SK-N-SH treated with all-trans-retinoic acid at 6 μM for 48 hours (cell line): ENCODE results near the gene NUMBL.

ENCODE experiments used
- ATAC-seq: fragments of 200-7000 bp; cut with Tn5 transposase; 3 replicates; pipeline ENCODE4 v1.9.1; 2020; ENCODE audit warnings: mild to moderate bottlenecking, moderate library complexity
- ARNTL ChIP-seq: fragments of 450-650 bp; formaldehyde crosslinking; IDR thresholded peaks from 2 replicates; pipeline ENCODE4 v1.5.0; 2020; ENCODE audit warnings: low read depth, mild to moderate bottlenecking, moderate library complexity, borderline replicate concordance
- CREB5 ChIP-seq: fragments of 250-450 bp; sonication (Bioruptor Pico); IDR thresholded peaks from 2 replicates; pipeline ENCODE4 v1.5.1; 2020; ENCODE audit warnings: low read depth, mild to moderate bottlenecking, moderate library complexity
- CSDC2 ChIP-seq: fragments of 250-450 bp; sonication (Bioruptor Pico); IDR thresholded peaks from 2 replicates; pipeline ENCODE4 v1.5.0; 2020; ENCODE audit warnings: mild to moderate bottlenecking, moderate library complexity
- CSRNP3 ChIP-seq: fragments of 250-450 bp; sonication (Bioruptor Pico); IDR thresholded peaks from 2 replicates; pipeline ENCODE4 v1.5.1; 2021; ENCODE audit warnings: mild to moderate bottlenecking, moderate library complexity
- ESRRG ChIP-seq: fragments of 250-450 bp; sonication (Bioruptor Pico); IDR thresholded peaks from 2 replicates; pipeline ENCODE4 v1.6.1; 2021; ENCODE audit warnings: mild to moderate bottlenecking
- GLIS3 ChIP-seq: fragments of 250-450 bp; sonication (Bioruptor Pico); IDR thresholded peaks from 2 replicates; pipeline ENCODE4 v1.5.0; 2020; ENCODE audit warnings: mild to moderate bottlenecking, moderate library complexity
- ISL1 ChIP-seq: fragments of 250-450 bp; sonication (Bioruptor Pico); IDR thresholded peaks from 2 replicates; pipeline ENCODE4 v2.1.2; 2022; ENCODE audit warnings: mild to moderate bottlenecking, moderate library complexity
- OSR1 ChIP-seq: fragments of 250-450 bp; sonication (Bioruptor Pico); IDR thresholded peaks from 2 replicates; pipeline ENCODE4 v1.8.0; 2022; ENCODE audit warnings: moderate library complexity, mild to moderate bottlenecking, inconsistent platforms
- POU6F1 ChIP-seq: fragments of 250-450 bp; sonication (Bioruptor Pico); IDR thresholded peaks from 2 replicates; pipeline ENCODE4 v1.8.0; 2021; ENCODE audit warnings: low read depth, mild to moderate bottlenecking, moderate library complexity, borderline replicate concordance
- TOX ChIP-seq: fragments of 250-450 bp; sonication (Bioruptor Pico); IDR thresholded peaks from 2 replicates; pipeline ENCODE4 v1.8.0; 2021; ENCODE audit warnings: mild to moderate bottlenecking, moderate library complexity, borderline replicate concordance
- TSHZ2 ChIP-seq: fragments of 250-450 bp; sonication (Bioruptor Pico); IDR thresholded peaks from 2 replicates; pipeline ENCODE4 v1.5.0; 2020; ENCODE audit warnings: mild to moderate bottlenecking, moderate library complexity
- ZFP3 ChIP-seq: fragments of 250-450 bp; sonication (Bioruptor Pico); IDR thresholded peaks from 2 replicates; pipeline ENCODE4 v1.5.0; 2020; ENCODE audit warnings: mild to moderate bottlenecking, moderate library complexity
- ZNF70 ChIP-seq: fragments of 450-650 bp; formaldehyde crosslinking; IDR thresholded peaks from 2 replicates; pipeline ENCODE4 v1.5.0; 2020; ENCODE audit warnings: mild to moderate bottlenecking, moderate library complexity
- TF ChIP-seq, protein P1 (sequence below): fragments of 250-450 bp; sonication (Bioruptor Pico); IDR thresholded peaks from 2 replicates; pipeline ENCODE4 v1.8.0; 2020; ENCODE audit warnings: mild to moderate bottlenecking, moderate library complexity, borderline replicate concordance

Gene NUMBL

DNA sequence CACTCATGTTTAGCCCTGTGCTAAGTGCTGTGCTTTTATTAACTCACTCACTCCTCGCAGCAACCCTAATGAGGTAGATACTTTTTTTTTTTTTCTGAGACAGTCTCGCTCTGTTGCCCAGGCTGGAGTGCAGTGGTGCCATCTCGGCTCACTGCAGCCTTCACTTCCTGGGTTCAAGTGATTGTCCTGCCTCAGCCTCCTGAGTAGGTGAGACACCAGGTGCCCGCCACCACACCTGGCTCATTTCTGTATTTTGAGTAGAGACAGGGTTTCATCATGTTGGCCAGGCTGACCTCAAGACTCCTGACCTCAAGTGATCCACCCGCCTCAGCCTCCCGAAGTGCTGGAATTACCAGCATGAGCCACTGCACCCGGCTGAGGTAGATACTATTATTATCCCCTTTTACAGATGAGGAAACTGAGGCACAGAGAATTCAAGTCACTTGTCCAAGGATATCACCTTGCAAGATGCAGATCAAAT is 29.0 kb upstream of the NUMBL start (continued):
- TF ChIP-seq TSHZ2 (CRISPR knock-in tag) (no peak), CSDC2 (no peak)

- no peak for ATAC-seq
- TF ChIP-seq OSR1 (no peak), CREB5 (no peak)
Measured at GRCh38 chr19:40718774-40719391, 28.4 kb upstream of the NUMBL start.

DNA sequence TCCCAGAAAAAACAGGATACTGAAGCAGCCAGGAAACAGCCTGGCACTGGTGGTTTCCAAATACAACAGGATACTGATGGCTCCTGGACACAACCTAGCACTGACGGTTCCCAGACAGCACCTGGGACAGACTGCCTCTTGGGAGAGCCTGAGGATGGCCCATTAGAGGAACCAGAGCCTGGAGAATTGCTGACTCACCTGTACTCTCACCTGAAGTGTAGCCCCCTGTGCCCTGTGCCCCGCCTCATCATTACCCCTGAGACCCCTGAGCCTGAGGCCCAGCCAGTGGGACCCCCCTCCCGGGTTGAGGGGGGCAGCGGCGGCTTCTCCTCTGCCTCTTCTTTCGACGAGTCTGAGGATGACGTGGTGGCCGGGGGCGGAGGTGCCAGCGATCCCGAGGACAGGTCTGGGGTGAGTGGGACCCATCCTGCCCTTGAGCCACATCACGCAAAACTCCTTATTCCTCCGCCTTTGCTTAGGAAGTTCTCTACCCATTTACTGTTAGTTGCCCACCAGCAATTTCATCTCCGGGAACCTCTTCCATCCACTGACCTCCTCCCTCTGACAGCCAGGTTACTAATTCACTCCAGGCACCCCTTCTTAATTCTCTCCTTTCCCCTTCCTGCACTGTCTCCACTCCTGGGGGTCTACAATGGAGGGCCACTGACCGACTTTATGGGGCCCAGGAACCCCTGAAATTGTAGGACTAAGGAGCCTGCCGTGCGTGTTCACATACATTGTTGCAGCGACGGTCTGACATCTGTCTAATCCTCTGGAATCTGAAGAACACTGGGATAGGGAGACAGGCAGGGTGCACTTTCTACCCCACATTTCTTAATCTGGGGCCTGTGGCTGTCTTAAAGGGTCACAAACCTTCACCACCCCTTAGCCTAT is 27.7 kb upstream of the NUMBL start:
- ATAC-seq: no peak

GRCh38 chr19:40717325-40717879 is 27.0 kb upstream of the NUMBL start:
- TF ChIP-seq ZNF70 (CRISPR knock-in tag): no peak
- ATAC-seq: no peak

More for the DNA sequence above, 27.7 kb upstream of the NUMBL start:
- no peak for TF ChIP-seq ISL1
- TF ChIP-seq CREB5: no peak
- TF ChIP-seq POU6F1 (CRISPR knock-in tag): no peak
- no peak for TF ChIP-seq CSRNP3 (CRISPR knock-in tag)
- TF ChIP-seq TOX (CRISPR knock-in tag): no peak

GRCh38 chr19:40716482-40717324 is 26.3 kb upstream of the NUMBL start, which contains the start of the genes COQ8B and ITPKC:
Gene COQ8B (minus strand): TSS chr19:40716886. CDS start chr19:40714632, 2,254 bp downstream.
Gene ITPKC (plus strand): TSS chr19:40717112. CDS start chr19:40717136, 24 bp downstream.
- ATAC-seq: peak; percentile 55
- no peak for TF ChIP-seq CSRNP3 (CRISPR knock-in tag)
- TF ChIP-seq, protein P1, sequence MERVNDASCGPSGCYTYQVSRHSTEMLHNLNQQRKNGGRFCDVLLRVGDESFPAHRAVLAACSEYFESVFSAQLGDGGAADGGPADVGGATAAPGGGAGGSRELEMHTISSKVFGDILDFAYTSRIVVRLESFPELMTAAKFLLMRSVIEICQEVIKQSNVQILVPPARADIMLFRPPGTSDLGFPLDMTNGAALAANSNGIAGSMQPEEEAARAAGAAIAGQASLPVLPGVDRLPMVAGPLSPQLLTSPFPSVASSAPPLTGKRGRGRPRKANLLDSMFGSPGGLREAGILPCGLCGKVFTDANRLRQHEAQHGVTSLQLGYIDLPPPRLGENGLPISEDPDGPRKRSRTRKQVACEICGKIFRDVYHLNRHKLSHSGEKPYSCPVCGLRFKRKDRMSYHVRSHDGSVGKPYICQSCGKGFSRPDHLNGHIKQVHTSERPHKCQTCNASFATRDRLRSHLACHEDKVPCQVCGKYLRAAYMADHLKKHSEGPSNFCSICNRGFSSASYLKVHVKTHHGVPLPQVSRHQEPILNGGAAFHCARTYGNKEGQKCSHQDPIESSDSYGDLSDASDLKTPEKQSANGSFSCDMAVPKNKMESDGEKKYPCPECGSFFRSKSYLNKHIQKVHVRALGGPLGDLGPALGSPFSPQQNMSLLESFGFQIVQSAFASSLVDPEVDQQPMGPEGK (CRISPR knock-in tag): no peak
- TF ChIP-seq ARNTL (CRISPR knock-in tag): no peak
- no peak for TF ChIP-seq ZFP3 (CRISPR knock-in tag)
- TF ChIP-seq GLIS3 (CRISPR knock-in tag): 0 out of 2 replicates have a peak, but pooled peaks have one; percentile 54
- TF ChIP-seq ESRRG: no peak
- 0 out of 2 replicates have a peak, but pooled peaks have one; percentile 34 for TF ChIP-seq CSDC2
- TF ChIP-seq POU6F1 (CRISPR knock-in tag): no peak
- TF ChIP-seq OSR1: no peak
